Thyroid gland (tissue), 4 donors: Measurements from ENCODE around the gene ELP2. TPM values are rescaled to one million over a fixed set of nuclear protein-coding genes. Genes with fewer than 3 reads are reported as not detected.
"Not testable (repeated sequence)": the region's sequence is repeated elsewhere in the genome, so short reads cannot be mapped to it uniquely, and the experiment has no call there.

ENCODE experiments used
- DNase-seq, 2 donors: peaks; one replicate each; pipeline ENCODE4 v3.0.0-alpha.2; 2019
- H3K27ac ChIP-seq, 3 donors: fragments of 200-600 bp; sonication (generic); 1 replicate in 2 of 3; 2 replicates in 1 of 3; pipeline ENCODE4 v1.5.1; 2016 to 2019; ENCODE audit warnings: mild to moderate bottlenecking in 1 of 3, moderate library complexity in 1 of 3
- H3K27me3 ChIP-seq: fragments of 200-600 bp; sonication (generic); one replicate; pipeline ENCODE4 v1.5.1; 2019
- H3K36me3 ChIP-seq, 2 donors: fragments of 200-600 bp; sonication (generic); one replicate each; pipeline ENCODE4 v1.5.1; 2016 to 2019
- H3K4me1 ChIP-seq, 2 donors: fragments of 200-600 bp; sonication (generic); one replicate each; pipeline ENCODE4 v1.5.1; 2017 to 2019
- H3K4me3 ChIP-seq, 3 donors: fragments of 200-600 bp; sonication (generic); replicated peaks in 1 of 3; 1 replicate in 2 of 3; 2 replicates in 1 of 3; pipeline ENCODE4 v1.5.1; 2016; ENCODE audit warnings: mild to moderate bottlenecking in 1 of 3
- H3K9me3 ChIP-seq: fragments of 200-600 bp; sonication (generic); one replicate; pipeline ENCODE4 v1.5.1; 2017
- POLR2A ChIP-seq, 2 donors: fragments of 450-650 bp; IDR thresholded peaks; one replicate each; pipeline ENCODE4 v1.6.1; 2017; ENCODE audit warnings: antibody characterized with exemption in 2 of 2, mild to moderate bottlenecking in 2 of 2, moderate library complexity in 1 of 2
- WGBS, 2 donors: methylation state at CpG; one replicate each; pipeline ENCODE4 v1.1.5; 2017; 5-methylcytosine and 5-hydroxymethylcytosine counted together
- intact Hi-C: fragments of 100-400 bp; cut with DNase I; formaldehyde crosslinking; loops from one replicate; pipeline ENCODE4 v1.15.1; 2023
- total RNA-seq, 4 donors: library from RNA; depleted of rRNA; stranded (reverse); fragments of >200 nt; gene quantifications; one replicate each; pipeline ENCODE4 v1.2.3, GENCODE V29; 2016
- TF ChIP-seq, protein P1 (sequence below), 6 experiments: fragments of 200-600 bp in 3 of 6; fragments of 450-650 bp in 3 of 6; sonication (generic) in 3 of 6; IDR thresholded peaks; one replicate each; pipeline ENCODE4 v1.5.1; 2016 to 2019; ENCODE audit warnings: antibody characterized with exemption in 6 of 6, mild to moderate bottlenecking in 2 of 6, inconsistent platforms in 1 of 6, moderate library complexity in 1 of 6

ELP2 gene
- total RNA-seq, 4 donors from 2014 or later = 50.5 to 93.2 (median 61.4) TPM

DNA sequence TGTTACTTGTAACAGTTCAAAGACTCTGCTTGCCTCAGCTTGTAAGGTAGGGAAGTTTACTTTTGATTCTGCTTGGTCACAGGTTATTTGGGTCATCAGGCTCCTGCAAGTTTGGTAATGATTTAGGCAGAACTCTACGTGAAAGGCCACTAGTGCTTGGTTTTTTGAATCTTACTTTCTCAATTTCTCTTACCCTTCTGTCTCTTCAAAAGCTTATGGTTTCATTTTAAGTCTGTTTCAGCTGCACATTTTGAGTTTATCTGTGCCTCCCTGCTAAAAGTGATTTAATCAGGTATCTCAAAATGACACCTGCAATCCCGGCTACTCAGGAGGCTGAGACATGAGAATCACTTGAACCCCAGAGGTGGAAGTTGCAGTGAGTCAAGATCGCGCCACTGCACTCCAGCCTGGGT lies 31.3 kb downstream of the ELP2 start:
- no peaks in the 10 kb centered on the region for H3K27me3 ChIP-seq

DNA sequence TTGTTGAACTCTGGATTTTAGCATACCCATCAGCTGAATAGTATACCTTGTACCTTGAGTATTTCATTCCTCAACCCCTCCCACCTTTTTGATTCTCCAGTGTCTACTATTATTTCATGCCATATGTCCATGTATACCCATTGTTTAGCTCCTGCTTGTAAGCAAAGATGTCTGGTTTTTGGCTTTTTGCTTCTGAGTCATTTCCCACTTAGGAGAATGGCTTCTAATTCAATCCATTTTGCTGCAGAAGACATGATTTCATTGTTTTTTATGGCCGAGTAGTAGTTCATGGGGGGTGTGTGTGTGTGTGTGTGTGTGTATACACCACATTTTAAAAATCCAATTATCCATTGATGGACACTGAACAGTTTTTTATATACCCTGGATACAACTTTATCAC lies 33.3 kb downstream of the ELP2 start:
- no peaks in the 10 kb centered on the region for H3K9me3 ChIP-seq
- no peak for DNase-seq
- no peaks in the 10 kb centered on the region for H3K27me3 ChIP-seq
- no peaks in the 10 kb centered on the region for H3K4me1 ChIP-seq
- intact Hi-C loops = no loop called here
- H3K27ac ChIP-seq = no peak overlapping the region
- 81 to 95% methylated on average over 1 of the region's 1 CpG for WGBS, 2 donors
- no peak for TF ChIP-seq POLR2A (IDR thresholded peaks at IDR 0.05)
- TF ChIP-seq, protein P1, sequence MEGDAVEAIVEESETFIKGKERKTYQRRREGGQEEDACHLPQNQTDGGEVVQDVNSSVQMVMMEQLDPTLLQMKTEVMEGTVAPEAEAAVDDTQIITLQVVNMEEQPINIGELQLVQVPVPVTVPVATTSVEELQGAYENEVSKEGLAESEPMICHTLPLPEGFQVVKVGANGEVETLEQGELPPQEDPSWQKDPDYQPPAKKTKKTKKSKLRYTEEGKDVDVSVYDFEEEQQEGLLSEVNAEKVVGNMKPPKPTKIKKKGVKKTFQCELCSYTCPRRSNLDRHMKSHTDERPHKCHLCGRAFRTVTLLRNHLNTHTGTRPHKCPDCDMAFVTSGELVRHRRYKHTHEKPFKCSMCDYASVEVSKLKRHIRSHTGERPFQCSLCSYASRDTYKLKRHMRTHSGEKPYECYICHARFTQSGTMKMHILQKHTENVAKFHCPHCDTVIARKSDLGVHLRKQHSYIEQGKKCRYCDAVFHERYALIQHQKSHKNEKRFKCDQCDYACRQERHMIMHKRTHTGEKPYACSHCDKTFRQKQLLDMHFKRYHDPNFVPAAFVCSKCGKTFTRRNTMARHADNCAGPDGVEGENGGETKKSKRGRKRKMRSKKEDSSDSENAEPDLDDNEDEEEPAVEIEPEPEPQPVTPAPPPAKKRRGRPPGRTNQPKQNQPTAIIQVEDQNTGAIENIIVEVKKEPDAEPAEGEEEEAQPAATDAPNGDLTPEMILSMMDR (IDR thresholded peaks at IDR 0.05) = no peak
- H3K4me3 ChIP-seq = no peak overlapping the region
- H3K36me3 ChIP-seq = peaks cover 47 to 52% of the 10 kb centered on the region in 2 donors

More for the DNA sequence above, 31.3 kb downstream of the ELP2 start:
- 93% methylated on average over 4 of the region's 4 CpGs for WGBS, 2 donors
- Histone ChIP-seq H3K36me3 (peaks cover 48 to 63% of the 10 kb centered on the region in 2 donors), H3K27ac (no peak overlapping the region), H3K4me3 (no peak overlapping the region), H3K9me3 (no peaks in the 10 kb centered on the region), H3K4me1 (no peaks in the 10 kb centered on the region)
- no peak for DNase-seq
- intact Hi-C loops = no loop called here
- TF ChIP-seq, protein P1 (IDR thresholded peaks at IDR 0.05) = no peak
- TF ChIP-seq POLR2A (IDR thresholded peaks at IDR 0.05) = no peak

DNA sequence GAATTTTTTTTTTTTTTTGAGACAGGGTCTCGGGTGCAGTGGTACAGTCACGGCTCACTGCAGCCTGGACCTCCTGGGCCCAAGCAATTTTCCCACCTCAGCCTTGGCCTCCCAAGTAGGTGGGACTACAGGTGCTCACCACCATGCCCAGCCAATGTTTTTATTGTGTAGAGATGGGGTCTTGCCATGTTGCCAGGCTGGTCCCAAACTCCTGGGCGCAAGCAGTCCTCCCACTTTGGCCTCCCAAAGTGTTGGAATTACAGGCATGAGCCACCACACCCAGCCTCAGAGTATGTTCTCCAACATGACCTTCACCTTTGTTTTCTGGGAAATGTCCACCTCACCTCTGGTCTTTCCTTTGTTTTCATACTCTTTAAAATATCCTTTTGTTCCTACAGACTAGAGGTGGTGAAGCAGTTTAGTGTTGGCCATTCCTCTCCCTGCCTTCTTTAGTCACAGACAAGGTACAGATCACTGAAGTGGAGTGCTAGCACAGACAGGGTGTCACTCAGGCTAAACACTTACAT lies 38.1 kb downstream of the ELP2 start:
- TF ChIP-seq, protein P1 (IDR thresholded peaks at IDR 0.05) = no peak
- no peak for TF ChIP-seq POLR2A (IDR thresholded peaks at IDR 0.05)
- Histone ChIP-seq H3K9me3 (no peaks in the 10 kb centered on the region), H3K36me3 (peaks cover 37 to 45% of the 10 kb centered on the region in 2 donors), H3K4me3 (no peak overlapping the region), H3K27ac (no peak overlapping the region), H3K4me1 (no peaks in the 10 kb centered on the region), H3K27me3 (no peaks in the 10 kb centered on the region)
- WGBS, 2 donors = 93 to 98% methylated on average over 3 of the region's 3 CpGs
- no peak for DNase-seq
- intact Hi-C loops = no loop called here

DNA sequence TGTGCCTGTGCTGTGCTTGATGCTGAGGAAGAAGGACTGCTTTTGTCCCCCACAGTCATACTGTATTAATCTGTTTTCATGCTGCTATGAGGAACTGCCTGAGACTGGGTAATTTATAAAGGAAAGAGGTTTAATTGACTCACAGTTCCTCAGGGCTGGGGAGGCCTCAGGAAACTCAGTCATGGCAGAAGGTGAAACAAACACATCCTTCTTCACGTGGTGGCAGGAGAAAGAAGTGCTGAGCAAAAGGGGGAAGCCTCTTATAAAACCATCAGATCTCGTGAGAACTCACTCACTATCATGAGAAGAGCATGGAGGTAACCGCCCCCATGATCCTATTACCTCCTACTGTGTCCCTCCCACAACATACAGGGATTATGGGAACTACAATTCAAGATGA lies 38.6 kb downstream of the ELP2 start:
- H3K9me3 ChIP-seq, H3K27me3 ChIP-seq, H3K4me1 ChIP-seq, H3K4me3 ChIP-seq, H3K27ac ChIP-seq, intact Hi-C loops, DNase-seq: not testable (repeated sequence)
- 91 to 95% methylated on average over 3 of the region's 3 CpGs for WGBS, 2 donors
- peaks cover 37 to 43% of the 10 kb centered on the region in 2 donors for H3K36me3 ChIP-seq

DNA sequence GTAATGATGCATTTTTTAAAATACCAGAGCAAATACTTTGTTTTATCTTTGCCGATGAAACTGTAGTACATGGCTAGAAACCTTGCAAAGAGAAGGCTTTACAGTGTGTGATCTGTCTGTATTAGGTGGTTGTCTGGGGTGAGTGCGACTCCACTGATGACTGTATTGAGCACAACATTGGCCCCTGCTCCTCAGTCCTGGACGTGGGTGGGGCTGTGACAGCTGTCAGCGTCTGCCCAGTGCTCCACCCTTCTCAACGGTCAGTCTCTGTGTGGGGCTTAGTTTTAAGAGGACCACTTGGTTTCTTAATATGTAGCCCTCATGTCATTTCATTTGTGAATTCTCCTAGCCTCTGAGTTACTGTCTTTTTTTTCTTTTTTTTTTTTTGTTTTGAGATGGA lies 40.2 kb downstream of the ELP2 start:
- Histone ChIP-seq H3K27ac (no peak overlapping the region), H3K4me1 (no peaks in the 10 kb centered on the region), H3K9me3 (no peaks in the 10 kb centered on the region), H3K36me3 (peaks cover 31 to 43% of the 10 kb centered on the region in 2 donors), H3K27me3 (no peaks in the 10 kb centered on the region), H3K4me3 (no peak overlapping the region)
- intact Hi-C loops = no loop called here
- no peak for DNase-seq
- WGBS, 2 donors = 84 to 89% methylated on average over 5 of the region's 5 CpGs
- no peak for TF ChIP-seq POLR2A (IDR thresholded peaks at IDR 0.05)
- TF ChIP-seq, protein P1 (IDR thresholded peaks at IDR 0.05) = no peak
